ENCODE data around the gene PSD2. TPM values are rescaled to one million over a fixed set of nuclear protein-coding genes. Genes with fewer than 3 reads are reported as not detected.

PSD2 gene
- total RNA-seq, 3 donors from 2014 or later (not counting 1 experiment from before 2014, with no cell fraction given), result 1.3 to 2.5 (median 1.3) TPM

DNA sequence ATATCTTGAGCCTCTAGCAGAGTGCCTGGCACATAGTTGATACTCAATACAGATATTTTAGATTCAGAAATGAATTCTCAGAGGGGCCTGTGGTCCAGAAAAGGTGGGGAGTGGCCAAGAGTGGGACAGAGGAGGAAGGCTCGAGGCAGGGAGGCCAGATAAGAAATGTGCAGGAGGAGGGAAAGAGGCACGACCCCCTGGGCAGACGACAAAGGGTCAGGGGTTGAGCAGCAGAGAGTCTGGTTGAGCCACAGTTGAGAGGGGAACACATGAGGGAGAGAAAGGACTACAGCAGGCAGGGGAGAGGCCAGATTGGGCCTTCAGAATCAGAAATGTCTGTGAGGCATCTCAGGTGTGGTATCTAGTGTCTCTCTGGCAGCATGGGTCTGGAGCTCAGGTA is 89.1 kb downstream of the PSD2 start:
- Mint-ChIP-seq H3K27me3 (ENCODE audit: low read depth in 2 of 2) (peaks cover 0 to 14% of the 10 kb centered on the region in 2 donors), H3K9me3 (no peaks in the 10 kb centered on the region), H3K4me1 (peaks cover 0 to 5% of the 10 kb centered on the region in 2 donors), H3K27ac (no peak overlapping the region), H3K4me3 (no peak overlapping the region), H3K36me3 (no peaks in the 10 kb centered on the region)
- Histone ChIP-seq H3K4me1 (ENCODE audit: control insufficient read depth, insufficient read depth, low read length) (no peaks in the 10 kb centered on the region), H3K27me3 (ENCODE audit: control insufficient read depth, insufficient read depth, low read length) (no peaks in the 10 kb centered on the region), H3K27ac (ENCODE audit: low read length) (no peak overlapping the region), H3K4me3 (ENCODE audit: low read length) (no peak overlapping the region), H3K9me3 (ENCODE audit: control insufficient read depth, insufficient read depth, low read length) (no peaks in the 10 kb centered on the region), H3K36me3 (ENCODE audit: control insufficient read depth, insufficient read depth, low read length) (no peaks in the 10 kb centered on the region)
- WGBS (ENCODE audit: insufficient coverage), result 73% methylated on average over 3 of the region's 3 CpGs
- intact Hi-C loops (cut with micrococcal nuclease), result no loop called here
- DNase-seq, result no peak
- no peak for ATAC-seq
- TF ChIP-seq, protein P1, sequence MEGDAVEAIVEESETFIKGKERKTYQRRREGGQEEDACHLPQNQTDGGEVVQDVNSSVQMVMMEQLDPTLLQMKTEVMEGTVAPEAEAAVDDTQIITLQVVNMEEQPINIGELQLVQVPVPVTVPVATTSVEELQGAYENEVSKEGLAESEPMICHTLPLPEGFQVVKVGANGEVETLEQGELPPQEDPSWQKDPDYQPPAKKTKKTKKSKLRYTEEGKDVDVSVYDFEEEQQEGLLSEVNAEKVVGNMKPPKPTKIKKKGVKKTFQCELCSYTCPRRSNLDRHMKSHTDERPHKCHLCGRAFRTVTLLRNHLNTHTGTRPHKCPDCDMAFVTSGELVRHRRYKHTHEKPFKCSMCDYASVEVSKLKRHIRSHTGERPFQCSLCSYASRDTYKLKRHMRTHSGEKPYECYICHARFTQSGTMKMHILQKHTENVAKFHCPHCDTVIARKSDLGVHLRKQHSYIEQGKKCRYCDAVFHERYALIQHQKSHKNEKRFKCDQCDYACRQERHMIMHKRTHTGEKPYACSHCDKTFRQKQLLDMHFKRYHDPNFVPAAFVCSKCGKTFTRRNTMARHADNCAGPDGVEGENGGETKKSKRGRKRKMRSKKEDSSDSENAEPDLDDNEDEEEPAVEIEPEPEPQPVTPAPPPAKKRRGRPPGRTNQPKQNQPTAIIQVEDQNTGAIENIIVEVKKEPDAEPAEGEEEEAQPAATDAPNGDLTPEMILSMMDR (IDR thresholded peaks at IDR 0.05), result no peak

DNA sequence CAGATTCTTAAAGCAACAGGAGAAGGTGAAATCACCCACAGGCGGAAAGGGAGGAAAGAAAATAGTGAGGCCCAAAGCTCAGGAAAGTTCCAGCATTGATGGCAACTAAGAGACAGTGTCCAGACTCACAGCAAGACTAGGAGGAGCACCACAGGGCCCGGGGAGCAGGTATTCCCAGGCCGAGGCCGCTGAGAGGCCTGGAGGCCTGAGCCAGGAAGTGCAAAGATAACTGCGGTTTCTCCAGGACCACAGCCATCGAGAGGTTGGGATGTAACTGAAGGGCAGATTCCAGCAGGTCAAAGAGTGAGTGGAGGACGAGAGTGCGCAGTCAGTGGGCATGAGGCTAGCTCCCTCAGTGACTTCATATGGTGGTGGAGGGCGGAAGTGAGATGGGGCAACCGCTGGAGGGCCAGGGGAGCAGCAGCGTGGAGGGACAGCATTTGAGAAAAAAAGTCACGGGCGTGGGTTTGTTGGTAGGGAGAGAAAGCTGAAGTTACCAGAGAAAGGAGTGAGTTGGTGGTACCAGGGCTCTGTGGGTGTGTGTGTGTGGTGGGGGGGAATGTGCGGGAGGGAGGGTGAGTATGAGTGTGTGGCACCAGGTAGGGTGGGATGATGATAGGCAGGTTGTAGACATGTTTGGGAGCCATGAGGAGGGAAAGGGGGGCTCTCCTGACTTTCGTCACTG is 89.7 kb downstream of the PSD2 start:
- no peak for ATAC-seq
- H3K9me3 ChIP-seq (ENCODE audit: control insufficient read depth, insufficient read depth, low read length), result no peaks in the 10 kb centered on the region
- no peak overlapping the region for H3K27ac ChIP-seq (ENCODE audit: low read length)
- Mint-ChIP-seq H3K9me3 (no peaks in the 10 kb centered on the region), H3K27me3 (ENCODE audit: low read depth in 2 of 2) (peaks cover 0 to 18% of the 10 kb centered on the region in 2 donors), H3K36me3 (no peaks in the 10 kb centered on the region), H3K4me3 (no peak overlapping the region), H3K4me1 (peaks cover 0 to 5% of the 10 kb centered on the region in 2 donors), H3K27ac (no peak overlapping the region)
- no peak overlapping the region for H3K4me3 ChIP-seq (ENCODE audit: low read length)
- no peaks in the 10 kb centered on the region for H3K36me3 ChIP-seq (ENCODE audit: control insufficient read depth, insufficient read depth, low read length)
- no peaks in the 10 kb centered on the region for H3K4me1 ChIP-seq (ENCODE audit: control insufficient read depth, insufficient read depth, low read length)
- TF ChIP-seq, protein P1 (IDR thresholded peaks at IDR 0.05), result no peak
- 91% methylated on average over 15 of the region's 15 CpGs for WGBS (ENCODE audit: insufficient coverage)
- no peak for DNase-seq
- intact Hi-C loops (cut with micrococcal nuclease), result no loop called here
- no peaks in the 10 kb centered on the region for H3K27me3 ChIP-seq (ENCODE audit: control insufficient read depth, insufficient read depth, low read length)

DNA sequence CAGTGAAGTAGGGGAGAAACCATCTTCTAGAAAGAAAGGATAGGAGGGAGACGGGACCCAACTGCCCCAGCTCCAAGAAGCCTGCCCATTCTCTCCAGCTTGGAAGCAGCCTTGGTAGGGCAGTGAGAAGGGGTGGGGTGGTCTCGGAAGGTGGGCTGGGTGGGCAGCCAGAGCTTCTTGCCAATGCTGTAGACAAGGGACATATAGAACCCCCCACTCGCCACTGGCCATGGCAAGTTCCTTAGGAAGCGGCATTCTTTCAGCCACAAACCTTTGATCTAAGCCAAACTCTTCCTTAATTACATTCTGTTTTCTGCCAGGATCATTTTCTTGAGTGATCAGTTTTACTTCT is 90.2 kb downstream of the PSD2 start:
- no peak overlapping the region for H3K4me3 Mint-ChIP-seq
- ATAC-seq (no peak), DNase-seq (no peak)
- H3K4me1 Mint-ChIP-seq, result peaks cover 0 to 5% of the 10 kb centered on the region in 2 donors
- no peak overlapping the region for H3K27ac Mint-ChIP-seq
- no peaks in the 10 kb centered on the region for H3K36me3 Mint-ChIP-seq
- Histone ChIP-seq H3K27me3 (ENCODE audit: control insufficient read depth, insufficient read depth, low read length) (no peaks in the 10 kb centered on the region), H3K4me1 (ENCODE audit: control insufficient read depth, insufficient read depth, low read length) (no peaks in the 10 kb centered on the region), H3K36me3 (ENCODE audit: control insufficient read depth, insufficient read depth, low read length) (no peaks in the 10 kb centered on the region), H3K9me3 (ENCODE audit: control insufficient read depth, insufficient read depth, low read length) (no peaks in the 10 kb centered on the region), H3K4me3 (ENCODE audit: low read length) (no peak overlapping the region), H3K27ac (ENCODE audit: low read length) (no peak overlapping the region)
- intact Hi-C loops (cut with micrococcal nuclease), result no loop called here
- H3K27me3 Mint-ChIP-seq (ENCODE audit: low read depth in 2 of 2), result peaks cover 0 to 19% of the 10 kb centered on the region in 2 donors
- WGBS (ENCODE audit: insufficient coverage), result 87% methylated on average over 4 of the region's 4 CpGs
- no peaks in the 10 kb centered on the region for H3K9me3 Mint-ChIP-seq
- TF ChIP-seq, protein P1 (IDR thresholded peaks at IDR 0.05), result no peak

DNA sequence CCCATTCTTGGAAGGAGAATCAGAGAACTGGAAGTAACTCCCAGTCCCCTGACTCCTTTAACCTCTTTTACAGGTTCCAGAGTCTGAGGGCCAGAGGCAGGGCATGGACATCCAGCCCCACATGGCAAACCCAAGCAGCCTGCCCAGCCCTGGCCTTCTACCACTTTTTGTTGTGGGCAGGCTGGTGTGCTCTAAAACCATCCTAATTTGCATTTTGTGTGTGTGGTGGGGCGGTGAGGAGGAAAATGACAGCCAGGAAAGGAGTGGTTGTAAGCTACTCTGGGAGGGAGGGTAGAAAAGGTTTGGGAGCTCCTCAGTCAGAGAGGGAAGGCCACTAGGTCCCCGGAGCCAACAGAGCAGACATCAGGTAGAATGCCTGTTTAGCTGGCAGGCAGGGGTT is 90.6 kb downstream of the PSD2 start:
- Mint-ChIP-seq H3K27ac (no peak overlapping the region), H3K27me3 (ENCODE audit: low read depth in 2 of 2) (peaks cover 0 to 19% of the 10 kb centered on the region in 2 donors), H3K36me3 (no peaks in the 10 kb centered on the region), H3K9me3 (no peaks in the 10 kb centered on the region), H3K4me1 (peaks cover 0 to 5% of the 10 kb centered on the region in 2 donors), H3K4me3 (no peak overlapping the region)
- no peaks in the 10 kb centered on the region for H3K9me3 ChIP-seq (ENCODE audit: control insufficient read depth, insufficient read depth, low read length)
- no peak overlapping the region for H3K4me3 ChIP-seq (ENCODE audit: low read length)
- DNase-seq (no peak), ATAC-seq (no peak)
- TF ChIP-seq, protein P1 (IDR thresholded peaks at IDR 0.05), result no peak
- no peaks in the 10 kb centered on the region for H3K36me3 ChIP-seq (ENCODE audit: control insufficient read depth, insufficient read depth, low read length)
- no peak overlapping the region for H3K27ac ChIP-seq (ENCODE audit: low read length)
- WGBS (ENCODE audit: insufficient coverage), result 53% methylated on average over 2 of the region's 2 CpGs
- no peaks in the 10 kb centered on the region for H3K4me1 ChIP-seq (ENCODE audit: control insufficient read depth, insufficient read depth, low read length)
- H3K27me3 ChIP-seq (ENCODE audit: control insufficient read depth, insufficient read depth, low read length), result no peaks in the 10 kb centered on the region
- intact Hi-C loops (cut with micrococcal nuclease), result no loop called here
